GM23338 (cell line): ENCODE measurements around the gene RAB34. TPM values are rescaled to one million over a fixed set of nuclear protein-coding genes. Genes with fewer than 3 reads are reported as not detected.

Source experiments
- ATAC-seq: fragments of 200-7000 bp; cut with Tn5 transposase; 3 replicates; pipeline ENCODE4 v1.9.1; 2020
- DNase-seq: peaks from one replicate; pipeline ENCODE4 v3.0.0-alpha.2; 2015; ENCODE audit warnings: low spot score
- H2AFZ ChIP-seq: fragments of 200-600 bp; sonication (generic); 2 replicates; pipeline ENCODE4 v1.8.0; 2016; ENCODE audit warnings: antibody characterized with exemption, mild to moderate bottlenecking, moderate library complexity
- H3F3A ChIP-seq: fragments of 200-600 bp; sonication (generic); replicated peaks from 2 replicates; pipeline ENCODE4 v1.8.0; 2017; ENCODE audit warnings: antibody characterized with exemption, mixed run types, low read depth
- H3K27ac ChIP-seq: fragments of 200-600 bp; sonication (generic); 2 replicates; pipeline ENCODE4 v1.6.1; 2016; ENCODE audit warnings: low read depth
- H3K27me3 ChIP-seq: fragments of 200-600 bp; sonication (generic); 2 replicates; pipeline ENCODE4 v1.8.0; 2016; ENCODE audit warnings: mild to moderate bottlenecking, mixed run types, moderate library complexity; ENCODE audit not compliant: insufficient read depth
- H3K36me3 ChIP-seq: fragments of 200-600 bp; sonication (generic); 2 replicates; pipeline ENCODE4 v1.8.0; 2016; ENCODE audit warnings: mild to moderate bottlenecking; ENCODE audit not compliant: insufficient read depth
- H3K4me1 ChIP-seq: fragments of 200-600 bp; sonication (generic); 2 replicates; pipeline ENCODE4 v1.8.0; 2016; ENCODE audit warnings: mild to moderate bottlenecking, moderate library complexity; ENCODE audit not compliant: insufficient read depth
- H3K4me2 ChIP-seq: fragments of 200-600 bp; sonication (generic); 2 replicates; pipeline ENCODE4 v1.7.1; 2017; ENCODE audit warnings: mixed run types
- H3K4me3 ChIP-seq: fragments of 200-600 bp; sonication (generic); 2 replicates; pipeline ENCODE4 v1.6.1; 2016; ENCODE audit warnings: mixed run types
- H3K79me2 ChIP-seq: fragments of 200-600 bp; sonication (generic); replicated peaks from 2 replicates; pipeline ENCODE4 v1.8.0; 2017; ENCODE audit warnings: mild to moderate bottlenecking; ENCODE audit not compliant: insufficient read depth
- H3K9me2 ChIP-seq: fragments of 200-600 bp; sonication (generic); 2 replicates; pipeline ENCODE4 v1.8.0; 2017; ENCODE audit not compliant: insufficient read depth
- H4K20me1 ChIP-seq: fragments of 200-600 bp; sonication (generic); replicated peaks from 2 replicates; pipeline ENCODE4 v1.8.0; 2017; ENCODE audit warnings: mild to moderate bottlenecking; ENCODE audit not compliant: insufficient read depth
- H3K27ac Mint-ChIP-seq: 2 replicates; pipeline ENCODE4 v1.8.0; 2020; ENCODE audit warnings: inconsistent platforms, mild to moderate bottlenecking, moderate library complexity, mixed read lengths
- H3K27me3 Mint-ChIP-seq: 3 replicates; pipeline ENCODE4 v1.8.0; 2022; ENCODE audit warnings: low read depth, mild to moderate bottlenecking, moderate library complexity, mixed read lengths, inconsistent platforms; ENCODE audit not compliant: insufficient read depth, poor library complexity
- H3K36me3 Mint-ChIP-seq: 3 replicates; pipeline ENCODE4 v1.8.0; 2021; ENCODE audit warnings: low read depth, mild to moderate bottlenecking, inconsistent platforms, moderate library complexity, mixed read lengths
- H3K4me1 Mint-ChIP-seq: 3 replicates; pipeline ENCODE4 v1.8.0; 2020; ENCODE audit warnings: mild to moderate bottlenecking, inconsistent platforms, mixed read lengths
- H3K4me3 Mint-ChIP-seq: 3 replicates; pipeline ENCODE4 v1.8.0; 2021; ENCODE audit warnings: moderate library complexity, mild to moderate bottlenecking, inconsistent platforms, mixed read lengths
- H3K9me3 Mint-ChIP-seq: 3 replicates; pipeline ENCODE4 v1.8.0; 2020; ENCODE audit warnings: moderate library complexity, mild to moderate bottlenecking, inconsistent platforms, mixed read lengths
- CREB1 ChIP-seq: fragments of 250-450 bp; sonication (Bioruptor Pico); IDR thresholded peaks from 2 replicates; pipeline ENCODE4 v1.5.0; 2020; ENCODE audit warnings: low read depth, mild to moderate bottlenecking, moderate library complexity
- CTCF ChIP-seq, 2 experiments: fragments of 200-600 bp in 1 of 2; sonication (generic) in 1 of 2; conservative IDR thresholded peaks; 2 replicates each; pipeline versions ENCODE4 v1.5.1 to v1.6.1; 2016 to 2017; ENCODE audit warnings: antibody characterized with exemption in 2 of 2, low read depth in 2 of 2, mild to moderate bottlenecking in 2 of 2, moderate library complexity in 1 of 2
- ETS1 ChIP-seq: IDR thresholded peaks from 2 replicates; pipeline ENCODE4 v1.6.1; 2016; ENCODE audit warnings: antibody characterized with exemption
- EZH2 ChIP-seq: fragments of 200-600 bp; sonication (generic); IDR thresholded peaks from one replicate; pipeline ENCODE4 v1.8.0; 2017; ENCODE audit warnings: antibody characterized with exemption, mild to moderate bottlenecking, low read depth; ENCODE audit not compliant: unreplicated experiment
- NANOG ChIP-seq: IDR thresholded peaks from 2 replicates; pipeline ENCODE4 v1.6.1; 2016; ENCODE audit warnings: antibody characterized with exemption, borderline replicate concordance
- POLR2AphosphoS5 ChIP-seq: IDR thresholded peaks from 2 replicates; pipeline ENCODE4 v1.6.1; 2016; ENCODE audit warnings: antibody characterized with exemption, low read depth
- STAT1 ChIP-seq: IDR thresholded peaks from one replicate; pipeline ENCODE4 v1.6.1; 2016; ENCODE audit warnings: antibody characterized with exemption; ENCODE audit not compliant: unreplicated experiment
- ZNF114 ChIP-seq: fragments of 250-450 bp; sonication (Bioruptor Pico); IDR thresholded peaks from 2 replicates; pipeline ENCODE4 v1.5.0; 2020; ENCODE audit warnings: mild to moderate bottlenecking, moderate library complexity
- ZNF331 ChIP-seq: fragments of 250-450 bp; sonication (Bioruptor Pico); IDR thresholded peaks from 2 replicates; pipeline ENCODE4 v1.5.0; 2020; ENCODE audit warnings: low read depth, mild to moderate bottlenecking, moderate library complexity
- polyA plus RNA-seq: library from polyadenylated mRNA; unstranded; fragments of >200 nt; fragmentation: Nextera tagmentation; extraction: Ambion mirVana; gene quantifications from 2 replicates; pipeline ENCODE4 v1.2.1, GENCODE V29; 2016
- total RNA-seq: library from RNA; depleted of rRNA; stranded (reverse); fragments of >200 nt; shearing (Covaris generic); gene quantifications from 2 replicates; pipeline ENCODE4 v1.2.3, GENCODE V29; 2014

Gene RAB34
- total and polyA plus RNA-seq, 2 experiments from 2014 or later: 184 to 394 TPM

- TF ChIP-seq STAT1: no peak
- no peak for TF ChIP-seq CREB1 (CRISPR knock-in tag)
- no peak for TF ChIP-seq ZNF331
- no peak for TF ChIP-seq POLR2AphosphoS5
- no peak for TF ChIP-seq CTCF (conservative IDR thresholded peaks at IDR 0.05; ENCODE audit: low read depth in 2 of 2)
Measured at GRCh38 chr17:28682655-28683054, 35.0 kb downstream of the RAB34 start (continued).

DNA sequence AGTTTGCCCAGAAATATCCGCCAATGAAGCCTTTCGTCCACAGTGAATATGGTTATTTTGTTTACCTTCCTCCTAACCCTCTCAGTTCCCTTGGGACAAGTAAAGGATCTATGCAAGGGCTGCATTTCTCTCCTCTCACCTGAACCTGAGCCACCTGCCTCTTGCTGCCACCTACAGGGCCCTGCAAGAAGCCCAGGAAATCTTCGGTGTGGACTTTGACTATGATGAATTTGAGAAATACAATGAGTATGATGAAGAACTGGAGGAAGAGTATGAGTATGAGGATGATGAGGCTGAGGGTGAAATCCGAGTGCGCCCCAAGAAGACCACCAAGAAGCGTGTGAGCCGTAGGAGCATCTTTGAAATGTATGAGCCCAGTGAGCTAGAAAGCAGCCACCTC lies 41.7 kb downstream of the RAB34 start:
- Histone ChIP-seq H4K20me1 (peaks cover 8% of the 10 kb centered on the region), H3K27ac (no peak overlapping the region), H3K9me2 (no peaks in the 10 kb centered on the region), H3K4me3 (no peak overlapping the region), H3K79me2 (peaks cover 6% of the 10 kb centered on the region; the same call in 1 of the 2 replicates), H2AFZ (no peak overlapping the region), H3K4me2 (no peak overlapping the region), H3K36me3 (peaks cover 75% of the 10 kb centered on the region), H3K4me1 (no peaks in the 10 kb centered on the region), H3F3A (0 out of 2 replicates have a peak, but pooled peaks cover 5% of the 10 kb centered on the region), H3K27me3 (no peaks in the 10 kb centered on the region)
- Mint-ChIP-seq H3K9me3 (no peaks in the 10 kb centered on the region), H3K36me3 (peaks cover 91% of the 10 kb centered on the region), H3K4me1 (no peaks in the 10 kb centered on the region), H3K27me3 (peaks cover 5% of the 10 kb centered on the region), H3K4me3 (no peak overlapping the region), H3K27ac (no peak overlapping the region)
- ATAC-seq: peak; percentile 44; the same call in 2 of the 3 replicates
- TF ChIP-seq CTCF (conservative IDR thresholded peaks at IDR 0.05; ENCODE audit: low read depth in 2 of 2) (peak; percentile 47 to 53; a peak in 3 of 4 replicates), NANOG (no peak), ETS1 (no peak), EZH2 (no peak), POLR2AphosphoS5 (no peak), STAT1 (no peak), ZNF114 (no peak)
- peak; percentile 33 for DNase-seq
